GF-D8 (cell line): Measurements from ENCODE around the gene KRTAP10-7.
"Not testable (repeated sequence)": the region's sequence is repeated elsewhere in the genome, so short reads cannot be mapped to it uniquely, and the experiment has no call there.

Experiments used
- DNase-seq: peaks from one replicate; lab custom pipeline; 2025; lab: John Stamatoyannopoulos, UW

The KRTAP10-7 gene

DNA sequence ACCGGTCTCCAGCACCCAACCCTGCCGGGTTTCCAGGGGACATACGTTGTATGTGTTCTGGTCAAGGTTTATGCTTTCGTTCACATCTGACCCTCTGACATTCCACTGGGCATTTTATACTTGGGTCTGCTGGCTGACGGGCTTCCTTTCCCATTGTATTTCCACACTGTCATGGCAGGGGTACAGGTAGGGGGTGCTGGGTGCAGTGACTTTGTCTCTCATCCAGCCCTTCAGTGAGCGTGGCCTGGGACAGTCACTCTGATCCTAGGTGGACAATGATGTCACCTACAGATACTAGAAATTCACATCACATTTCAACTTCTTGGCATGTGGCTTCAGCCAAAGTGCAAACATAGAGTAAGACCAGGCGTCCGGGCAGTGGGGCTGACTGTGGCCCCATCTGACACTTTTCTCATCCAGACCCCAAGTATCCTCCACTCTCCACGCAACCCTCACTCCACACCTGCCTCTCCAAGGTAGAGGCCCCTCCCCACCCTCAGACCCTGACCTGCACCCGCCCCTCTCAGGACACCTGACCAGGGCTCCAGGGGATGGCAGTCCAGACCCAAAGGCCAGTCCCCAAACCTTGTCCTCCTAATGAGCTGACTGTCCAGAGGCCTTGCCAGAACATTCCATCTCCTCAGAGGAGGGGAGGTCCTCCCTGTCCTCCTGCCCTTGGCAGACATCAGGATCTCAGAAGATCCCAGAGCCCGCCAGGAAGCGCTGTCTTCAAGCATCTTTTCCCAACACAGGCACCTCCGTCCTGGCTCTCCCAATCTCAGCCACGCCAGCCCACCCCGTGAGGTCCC lies 36.0 kb downstream of the KRTAP10-7 start:
- DNase-seq = no peak

DNA sequence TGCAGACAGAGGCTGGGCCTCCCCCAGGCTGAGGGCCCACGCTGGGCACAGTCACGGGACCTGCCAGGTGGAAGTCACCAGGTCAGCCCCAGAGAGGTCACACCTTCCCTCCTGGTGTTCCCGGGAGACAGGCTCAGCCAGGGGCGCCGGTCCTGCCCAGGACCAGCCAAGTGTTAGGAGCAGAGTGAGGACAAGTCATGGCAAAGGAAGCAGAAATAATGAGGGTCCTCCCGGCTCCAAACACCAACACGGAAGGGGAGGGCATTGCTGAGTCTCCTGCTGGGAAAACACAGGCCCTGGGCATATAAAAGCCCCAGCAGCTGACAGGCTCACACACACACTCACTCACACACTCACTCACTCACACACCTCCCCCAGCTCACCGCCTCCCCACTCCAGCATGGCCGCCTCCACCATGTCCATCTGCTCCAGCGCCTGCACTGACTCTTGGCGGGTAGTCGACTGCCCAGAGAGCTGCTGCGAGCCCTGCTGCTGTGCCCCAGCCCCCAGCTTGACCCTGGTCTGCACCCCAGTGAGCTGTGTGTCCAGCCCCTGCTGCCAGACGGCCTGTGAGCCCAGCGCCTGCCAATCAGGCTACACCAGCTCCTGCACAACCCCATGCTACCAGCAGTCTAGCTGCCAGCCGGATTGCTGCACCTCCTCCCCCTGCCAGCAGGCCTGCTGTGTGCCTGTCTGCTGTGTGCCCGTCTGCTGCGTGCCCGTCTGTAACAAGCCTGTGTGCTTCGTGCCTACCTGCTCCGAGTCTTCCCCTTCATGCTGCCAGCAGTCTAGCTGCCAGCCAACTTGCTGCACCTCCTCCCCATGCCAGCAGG lies 36.8 kb downstream of the KRTAP10-7 start, which contains the start of gene KRTAP10-10:
TSS of gene KRTAP10-10 (plus strand) at position 339 of the 833 bp plus-strand sequence. CDS start at position 401, 62 bp downstream.
- DNase-seq = no peak

DNA sequence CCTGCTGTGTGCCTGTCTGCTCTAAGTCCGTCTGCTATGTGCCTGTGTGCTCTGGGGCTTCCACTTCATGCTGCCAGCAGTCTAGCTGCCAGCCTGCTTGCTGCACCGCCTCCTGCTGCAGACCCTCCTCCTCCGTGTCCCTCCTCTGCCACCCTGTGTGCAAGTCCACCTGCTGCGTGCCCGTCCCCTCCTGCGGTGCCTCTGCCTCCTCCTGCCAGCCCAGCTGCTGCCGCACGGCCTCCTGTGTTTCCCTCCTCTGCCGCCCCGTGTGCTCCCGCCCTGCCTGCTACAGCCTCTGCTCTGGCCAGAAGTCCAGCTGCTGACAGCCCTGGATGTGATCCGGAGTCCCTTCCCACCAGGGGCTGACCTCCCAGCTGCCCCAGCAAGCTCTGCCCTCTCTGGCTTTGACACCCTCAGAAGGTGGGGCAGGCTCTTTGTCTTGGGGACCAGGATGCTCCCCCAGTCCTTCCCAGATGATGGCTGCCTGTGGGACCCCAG lies 37.5 kb downstream of the KRTAP10-7 start:
- not testable (repeated sequence) for DNase-seq

DNA sequence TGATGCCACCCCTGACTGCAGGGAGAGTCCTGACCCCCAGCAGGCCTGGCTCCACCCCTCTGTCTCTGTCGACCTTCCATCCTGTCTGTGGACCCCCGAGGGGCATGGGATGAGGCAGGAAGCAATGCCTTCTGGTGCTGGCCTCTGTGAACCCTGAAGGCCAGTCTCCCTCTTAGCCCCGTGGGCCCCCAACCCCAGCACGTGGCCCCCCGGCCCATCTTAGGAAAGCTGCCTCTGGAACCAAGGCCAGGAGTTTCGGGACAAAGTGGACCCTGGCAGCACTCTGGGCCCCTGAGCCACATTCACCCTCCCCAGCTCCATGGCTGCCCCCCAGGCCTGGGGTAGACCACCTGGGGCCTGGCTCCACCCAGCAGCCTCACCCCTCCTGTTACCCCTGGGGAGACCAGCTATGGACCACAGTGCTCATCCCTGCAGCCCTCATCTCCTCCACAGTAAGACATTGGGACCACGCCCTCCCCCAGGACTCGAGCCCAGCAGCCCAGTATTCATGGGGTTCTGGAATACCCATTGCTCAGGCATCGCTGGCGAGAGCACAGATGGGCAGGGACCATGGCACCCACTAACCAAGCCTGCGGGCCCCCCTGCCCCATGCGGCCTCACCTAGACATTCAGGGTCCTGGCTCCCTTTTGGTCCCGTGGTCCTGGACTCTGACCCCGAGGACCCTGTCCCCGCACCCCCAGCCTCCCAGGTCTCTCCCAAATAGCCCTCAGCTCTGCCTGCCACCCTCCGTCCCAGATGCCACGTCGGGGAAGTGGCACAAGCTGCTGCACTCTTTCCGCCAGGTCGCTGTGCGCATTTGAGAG lies 38.3 kb downstream of the KRTAP10-7 start:
- DNase-seq = not testable (repeated sequence)

DNA sequence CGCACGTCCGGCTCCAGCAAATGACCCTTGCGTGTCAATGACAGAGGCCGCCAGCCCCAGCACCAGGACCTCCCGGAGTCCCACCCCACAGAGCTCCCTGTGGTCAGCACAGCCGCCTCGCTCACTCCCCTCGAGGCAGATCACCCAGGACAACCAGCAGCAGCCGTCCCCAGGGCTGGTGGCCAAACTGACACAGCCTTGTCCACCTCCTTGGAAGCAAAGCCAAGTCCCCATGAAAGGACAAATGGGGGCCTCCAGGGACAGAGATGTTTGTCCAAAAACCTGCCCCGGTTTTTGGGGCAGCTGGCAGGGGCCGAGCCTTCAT lies 38.9 kb downstream of the KRTAP10-7 start:
- no peak for DNase-seq

DNA sequence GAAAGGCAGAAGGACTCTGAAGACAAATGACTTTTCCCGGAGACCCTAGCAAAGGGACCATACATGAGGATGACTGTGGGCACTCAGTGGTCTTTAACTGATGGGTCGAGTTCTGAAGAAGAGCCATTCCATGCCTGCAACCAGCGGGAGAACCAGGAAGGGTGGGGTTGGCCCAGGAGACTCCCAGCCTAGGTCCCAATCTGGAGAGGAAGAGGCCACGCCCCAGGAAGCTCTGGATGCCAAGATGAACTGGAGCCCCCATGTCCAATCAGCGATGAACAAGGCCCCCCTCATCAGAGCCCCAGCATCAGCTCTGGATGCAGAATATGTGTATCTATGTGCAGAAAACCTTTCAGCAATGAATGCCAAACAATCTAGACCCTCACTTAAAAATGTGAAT lies 40.4 kb downstream of the KRTAP10-7 start:
- DNase-seq = no peak

DNA sequence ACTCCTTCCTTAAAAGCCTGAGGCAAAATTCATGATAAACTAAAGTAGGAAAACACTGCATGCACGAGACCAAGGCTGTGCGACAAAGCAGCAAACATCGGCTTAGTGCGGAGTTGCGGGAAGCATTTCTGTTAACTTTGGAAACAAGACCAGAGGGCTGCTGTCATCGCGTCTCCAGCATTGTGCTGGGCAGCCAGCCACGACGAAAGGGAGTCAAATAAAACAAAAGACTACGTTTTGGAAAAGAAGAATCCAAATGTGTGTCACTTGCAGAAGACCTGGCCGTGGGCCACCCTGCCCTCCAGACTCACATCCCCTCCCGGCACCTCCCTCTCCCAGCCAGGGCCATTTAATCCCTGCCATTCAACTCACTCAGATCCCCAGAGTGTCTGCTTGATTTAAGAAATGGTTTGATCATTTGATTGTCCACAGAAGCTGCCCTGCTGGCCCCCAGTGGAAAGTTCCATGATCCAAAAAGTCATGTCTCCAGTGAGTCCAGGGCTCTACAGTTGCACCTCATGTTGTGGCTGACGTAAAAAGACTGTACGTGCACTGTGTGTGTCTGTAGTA lies 43.4 kb downstream of the KRTAP10-7 start:
- DNase-seq = no peak

DNA sequence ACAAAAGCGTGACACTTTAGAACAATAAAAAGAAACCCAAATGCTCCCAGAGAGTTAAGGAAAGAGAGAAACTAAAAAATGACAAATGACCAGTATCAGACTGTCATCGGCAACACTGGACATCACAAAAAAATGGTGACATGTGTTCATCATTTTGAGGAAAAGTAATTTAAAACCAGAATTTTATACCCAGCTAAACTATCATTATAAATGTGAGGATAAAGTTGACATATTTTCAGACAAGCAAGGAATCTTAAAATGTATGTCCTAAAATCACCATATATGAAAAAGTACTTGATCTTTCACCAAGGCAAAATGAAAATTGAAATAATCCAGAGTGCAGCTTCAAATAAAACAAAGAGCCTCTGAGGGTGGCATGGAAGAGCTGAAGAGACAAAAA lies 44.5 kb downstream of the KRTAP10-7 start:
- no peak for DNase-seq

DNA sequence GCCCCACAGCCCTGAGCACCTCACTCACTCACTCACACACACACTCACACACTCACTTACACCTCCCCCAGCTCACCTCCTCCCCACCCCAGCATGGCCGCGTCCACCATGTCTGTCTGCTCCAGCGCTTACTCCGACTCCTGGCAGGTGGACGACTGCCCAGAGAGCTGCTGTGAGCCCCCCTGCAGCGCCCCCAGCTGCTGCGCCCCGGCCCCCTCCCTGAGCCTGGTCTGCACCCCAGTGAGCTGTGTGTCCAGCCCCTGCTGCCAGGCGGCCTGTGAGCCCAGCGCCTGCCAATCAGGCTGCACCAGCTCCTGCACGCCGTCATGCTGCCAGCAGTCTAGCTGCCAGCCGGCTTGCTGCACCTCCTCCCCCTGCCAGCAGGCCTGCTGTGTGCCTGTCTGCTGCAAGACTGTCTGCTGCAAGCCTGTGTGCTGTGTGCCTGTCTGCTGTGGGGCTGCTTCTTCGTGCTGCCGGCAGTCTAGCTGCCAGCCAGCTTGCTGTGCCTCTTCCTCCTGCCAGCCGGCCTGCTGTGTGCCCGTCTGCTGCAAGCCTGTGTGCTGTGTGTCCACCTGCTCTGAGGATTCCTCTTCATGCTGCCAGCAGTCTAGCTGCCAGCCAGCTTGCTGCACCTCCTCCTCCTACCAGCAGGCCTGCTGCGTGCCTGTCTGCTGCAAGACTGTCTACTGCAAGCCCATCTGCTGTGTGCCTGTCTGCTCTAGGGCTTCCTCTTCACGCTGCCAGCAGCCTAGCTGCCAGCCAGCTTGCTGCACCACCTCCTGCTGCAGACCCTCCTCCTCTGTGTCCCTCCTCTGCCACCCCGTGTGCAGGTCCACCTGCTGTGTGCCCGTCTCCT lies 46.2 kb downstream of the KRTAP10-7 start, which contains the start of gene KRTAP10-11:
TSS of gene KRTAP10-11 (plus strand) at position 49 of the 856 bp plus-strand sequence. CDS start at position 94, 45 bp downstream.
- not testable (repeated sequence) for DNase-seq

DNA sequence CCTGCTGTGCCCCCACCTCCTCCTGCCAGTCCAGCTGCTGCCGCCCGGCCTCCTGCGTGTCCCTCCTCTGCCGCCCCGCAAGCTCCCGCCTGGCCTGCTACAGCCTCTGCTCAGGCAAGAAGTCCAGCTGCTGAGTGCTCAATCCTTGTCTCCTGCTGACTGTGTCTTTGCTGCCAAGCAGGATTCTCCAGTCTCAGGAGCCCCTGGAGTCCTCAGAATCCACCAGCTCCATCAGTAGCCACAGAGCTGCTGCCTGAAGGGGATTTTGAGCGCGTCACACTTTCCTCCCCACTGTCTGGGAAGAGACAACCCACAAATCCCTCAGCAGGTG lies 46.8 kb downstream of the KRTAP10-7 start:
- no peak for DNase-seq

DNA sequence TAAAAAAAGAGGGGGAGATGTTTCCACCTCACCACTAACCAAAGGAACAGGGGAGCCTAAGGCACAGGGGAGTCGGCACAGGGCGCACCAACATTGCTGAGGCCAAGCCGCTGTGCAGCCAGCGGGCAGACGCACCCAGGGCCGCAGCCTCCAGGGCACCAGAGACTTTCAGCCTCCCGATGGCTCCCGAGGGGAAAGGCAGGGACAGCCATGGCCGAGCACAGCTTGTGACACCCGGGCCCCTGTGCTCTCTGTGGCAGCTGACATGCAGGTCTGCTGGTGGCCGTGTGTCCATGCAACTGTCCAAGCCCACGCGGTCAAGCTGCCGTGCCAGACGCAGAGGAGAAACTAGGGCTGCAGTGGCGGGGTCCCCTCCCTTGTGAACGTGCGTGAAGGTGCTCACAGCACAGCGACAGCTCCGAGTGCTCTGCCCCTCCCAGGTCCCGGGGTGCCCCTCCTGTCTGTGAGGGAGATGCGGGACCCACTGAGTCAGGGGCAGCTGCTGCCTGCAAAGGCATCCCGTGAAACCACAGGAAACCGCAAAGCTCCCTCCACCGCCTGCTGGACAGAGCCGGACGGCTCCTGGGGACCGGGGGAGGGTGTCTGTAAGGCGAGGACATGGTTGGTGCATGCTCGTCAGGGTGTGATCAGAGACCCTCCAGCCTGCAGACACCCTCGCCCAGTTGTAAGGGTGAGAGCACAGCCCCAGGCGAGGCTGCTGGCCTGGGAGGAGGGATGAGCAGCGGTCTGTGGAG lies 48.3 kb downstream of the KRTAP10-7 start:
- no peak for DNase-seq

DNA sequence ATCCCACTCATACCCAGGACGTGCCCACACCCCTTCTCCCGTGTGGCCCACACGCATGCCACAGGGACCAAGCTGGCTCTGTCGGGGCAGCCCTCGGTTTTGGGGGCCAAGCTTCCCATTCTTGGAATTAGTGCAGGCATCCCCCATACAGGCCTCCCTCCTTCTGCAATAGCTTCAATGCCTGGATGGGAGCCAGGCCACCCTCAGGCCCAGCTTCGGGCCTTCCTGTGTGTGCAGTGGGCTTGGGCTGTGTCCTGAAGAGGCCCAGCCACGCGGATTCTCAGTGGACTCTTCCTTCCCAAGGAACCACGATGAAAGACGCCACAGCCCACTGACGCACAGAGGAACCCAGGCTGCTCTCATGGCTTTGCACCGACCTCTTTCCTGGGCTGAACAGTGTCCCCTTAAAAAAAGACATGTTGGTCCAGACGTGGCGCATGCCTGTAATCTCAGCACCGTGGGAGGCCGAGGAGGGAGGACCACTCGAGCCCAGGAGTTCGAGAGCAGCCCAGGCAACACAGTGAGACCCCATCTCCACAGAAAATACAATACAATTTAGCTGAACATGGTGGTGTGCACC lies 49.2 kb downstream of the KRTAP10-7 start:
- no peak for DNase-seq

DNA sequence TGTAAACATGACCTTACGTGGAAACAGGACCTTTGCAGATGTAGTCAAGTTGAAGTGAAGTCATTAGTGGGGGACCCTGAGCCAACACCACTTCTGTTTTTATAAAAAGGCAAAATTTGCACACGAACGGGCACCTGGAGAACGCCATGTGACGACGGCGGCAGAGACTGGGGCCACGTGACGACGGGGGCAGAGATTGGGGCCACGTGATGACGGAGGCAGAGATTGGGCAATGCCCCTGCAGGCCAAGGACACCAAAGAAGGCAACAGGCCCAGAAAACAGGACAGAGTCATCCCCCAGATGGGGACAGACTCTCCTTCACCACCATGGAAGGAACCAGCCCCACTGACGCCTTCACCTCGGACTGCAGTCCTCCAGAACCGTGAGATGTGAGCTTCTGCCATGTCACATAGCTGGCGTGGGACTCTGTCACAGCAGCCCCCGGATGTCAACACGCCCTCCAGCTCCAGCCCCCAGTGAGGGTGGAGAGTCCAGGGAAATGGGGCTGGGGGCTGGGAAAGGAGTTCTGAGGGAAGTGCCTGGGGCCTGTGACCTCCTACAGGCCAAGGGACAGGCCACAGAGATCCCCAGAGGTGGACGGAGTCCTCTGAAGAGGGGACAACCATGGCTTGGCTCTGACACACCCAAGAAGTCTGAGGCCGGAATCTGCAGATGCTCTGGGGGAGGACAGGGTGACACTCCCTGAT lies 50.0 kb downstream of the KRTAP10-7 start:
- no peak for DNase-seq

DNA sequence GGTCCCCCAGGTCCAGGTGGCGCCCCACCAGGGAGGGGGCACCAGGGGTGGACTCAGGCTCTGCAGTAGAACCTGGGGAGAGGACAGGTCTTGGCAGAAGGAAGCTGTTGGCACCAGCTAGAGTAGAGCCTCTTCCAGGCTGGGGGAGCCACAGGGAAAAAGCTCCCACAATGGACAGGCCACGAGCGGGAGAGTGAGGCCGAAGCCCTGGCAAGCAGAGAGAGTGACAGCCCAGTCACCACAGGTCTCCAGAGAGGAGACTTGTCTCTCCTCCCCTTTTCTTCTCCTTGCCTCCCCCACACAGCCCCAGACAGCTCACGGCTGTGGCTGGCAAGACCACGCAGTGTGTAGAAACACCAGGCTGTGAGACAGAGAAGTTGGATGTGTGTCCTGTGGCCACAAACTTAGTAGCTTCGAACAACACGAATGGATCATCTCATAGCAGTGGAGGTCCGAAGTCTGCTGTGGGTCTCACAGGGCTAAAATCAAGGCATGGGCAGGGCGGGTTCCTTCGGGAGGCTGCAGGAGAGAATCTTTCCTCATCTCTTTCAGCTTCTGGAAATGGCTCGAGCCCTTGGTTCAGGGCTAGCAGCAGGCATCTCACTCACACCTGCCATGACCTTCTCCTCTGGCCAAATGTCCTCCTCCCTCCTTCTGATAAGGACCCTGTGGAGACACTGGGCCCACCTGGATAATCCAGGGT lies 50.7 kb downstream of the KRTAP10-7 start:
- DNase-seq = no peak
